NCI-H187 (cell line): ENCODE data around the gene TEX12.

ENCODE experiments used
- DNase-seq, 2 experiments: peaks; one replicate each; lab custom pipeline; 2025; lab: John Stamatoyannopoulos, UW

TEX12 gene

GRCh38 chr11:112212710-112213109, 45.5 kb downstream of the TEX12 start:
- no peak for DNase-seq

- no peak for DNase-seq
These were observed 46.6 kb downstream of the TEX12 start for GRCh38 chr11:112213753-112214152.

GRCh38 chr11:112215621-112216020, 48.4 kb downstream of the TEX12 start:
- DNase-seq = no peak

- no peak for DNase-seq
These were observed 49.5 kb downstream of the TEX12 start for GRCh38 chr11:112216561-112217105.

- peak; percentile 18 to 38 for DNase-seq
These were observed 52.5 kb downstream of the TEX12 start for GRCh38 chr11:112219476-112220232.

GRCh38 chr11:112221274-112221835, 54.2 kb downstream of the TEX12 start:
- no peak for DNase-seq
